Activated naive CD8-positive, alpha-beta T cell treated with anti-CD3 and anti-CD28 coated beads for 36 hours (primary cell): ENCODE results near the gene CACNA2D4. TPM values are rescaled to one million over a fixed set of nuclear protein-coding genes. Genes with fewer than 3 reads are reported as not detected.

Experiments used
- DNase-seq: peaks from one replicate; pipeline ENCODE4 v3.0.0; 2021
- H3K27ac Mint-ChIP-seq: one replicate; pipeline ENCODE4 v1.8.0; 2022; ENCODE audit warnings: mild to moderate bottlenecking, moderate library complexity, mixed read lengths
- H3K27me3 Mint-ChIP-seq: one replicate; pipeline ENCODE4 v1.8.0; 2022; ENCODE audit warnings: mild to moderate bottlenecking, mixed read lengths
- H3K36me3 Mint-ChIP-seq: one replicate; pipeline ENCODE4 v1.8.0; 2021; ENCODE audit warnings: mild to moderate bottlenecking, mixed read lengths
- H3K4me1 Mint-ChIP-seq: one replicate; pipeline ENCODE4 v1.8.0; 2021; ENCODE audit warnings: mixed read lengths
- H3K4me3 Mint-ChIP-seq: one replicate; pipeline ENCODE4 v1.8.0; 2022; ENCODE audit warnings: mild to moderate bottlenecking, moderate library complexity, mixed read lengths
- H3K9me3 Mint-ChIP-seq: one replicate; pipeline ENCODE4 v1.8.0; 2022; ENCODE audit warnings: mixed read lengths
- total RNA-seq, 2 experiments: library from RNA; stranded (reverse); gene quantifications; one replicate each; pipeline ENCODE4 v1.2.3, GENCODE V29; 2021

The CACNA2D4 gene
- total RNA-seq, 2 experiments from 2014 or later = 3.8 to 4.0 TPM

GRCh38 chr12:1811948-1812291 is 106.5 kb downstream of the CACNA2D4 start:
- Mint-ChIP-seq H3K36me3 (no peaks in the 10 kb centered on the region), H3K9me3 (no peaks in the 10 kb centered on the region), H3K4me3 (no peak overlapping the region), H3K27me3 (peaks cover 3% of the 10 kb centered on the region), H3K27ac (no peak overlapping the region), H3K4me1 (no peaks in the 10 kb centered on the region)
- no peak for DNase-seq

- DNase-seq = no peak
These were observed 107.0 kb downstream of the CACNA2D4 start for GRCh38 chr12:1811281-1811947.

GRCh38 chr12:1810931-1811280 is 107.5 kb downstream of the CACNA2D4 start:
- H3K9me3 Mint-ChIP-seq = no peaks in the 10 kb centered on the region
- H3K27me3 Mint-ChIP-seq = peaks cover 3% of the 10 kb centered on the region
- DNase-seq = no peak
- no peaks in the 10 kb centered on the region for H3K36me3 Mint-ChIP-seq
- no peak overlapping the region for H3K27ac Mint-ChIP-seq
- no peak overlapping the region for H3K4me3 Mint-ChIP-seq
- H3K4me1 Mint-ChIP-seq = no peaks in the 10 kb centered on the region

More at GRCh38 chr12:1811281-1811947, 107.0 kb downstream of the CACNA2D4 start:
- Mint-ChIP-seq H3K27ac (no peak overlapping the region), H3K4me1 (no peaks in the 10 kb centered on the region), H3K9me3 (no peaks in the 10 kb centered on the region), H3K27me3 (peaks cover 3% of the 10 kb centered on the region), H3K4me3 (peak overlapping the region; percentile 19), H3K36me3 (no peaks in the 10 kb centered on the region)

- Mint-ChIP-seq H3K9me3 (no peaks in the 10 kb centered on the region), H3K4me1 (no peaks in the 10 kb centered on the region), H3K27me3 (peaks cover 3% of the 10 kb centered on the region), H3K27ac (peak overlapping the region; percentile 6), H3K36me3 (no peaks in the 10 kb centered on the region), H3K4me3 (no peak overlapping the region)
- DNase-seq = no peak
These were observed 108.1 kb downstream of the CACNA2D4 start for GRCh38 chr12:1810201-1810930.

GRCh38 chr12:1809591-1810190 is 108.8 kb downstream of the CACNA2D4 start:
- Mint-ChIP-seq H3K4me3 (no peak overlapping the region), H3K9me3 (no peaks in the 10 kb centered on the region), H3K4me1 (peaks cover 2% of the 10 kb centered on the region), H3K36me3 (no peaks in the 10 kb centered on the region), H3K27ac (no peak overlapping the region), H3K27me3 (peaks cover under 1% of the 10 kb centered on the region)
- DNase-seq = no peak

GRCh38 chr12:1808798-1809480 is 109.5 kb downstream of the CACNA2D4 start:
- no peaks in the 10 kb centered on the region for H3K36me3 Mint-ChIP-seq
- H3K4me3 Mint-ChIP-seq = no peak overlapping the region
- no peak for DNase-seq
- no peaks in the 10 kb centered on the region for H3K27me3 Mint-ChIP-seq
- H3K9me3 Mint-ChIP-seq = no peaks in the 10 kb centered on the region
- H3K27ac Mint-ChIP-seq = no peak overlapping the region
- peaks cover 5% of the 10 kb centered on the region for H3K4me1 Mint-ChIP-seq

- Mint-ChIP-seq H3K27ac (no peak overlapping the region), H3K27me3 (no peaks in the 10 kb centered on the region), H3K9me3 (no peaks in the 10 kb centered on the region), H3K4me1 (peaks cover 5% of the 10 kb centered on the region), H3K4me3 (no peak overlapping the region), H3K36me3 (no peaks in the 10 kb centered on the region)
- no peak for DNase-seq
These were observed 110.2 kb downstream of the CACNA2D4 start for GRCh38 chr12:1808036-1808797.

GRCh38 chr12:1807087-1807860 is 111.2 kb downstream of the CACNA2D4 start:
- no peak for DNase-seq
- no peaks in the 10 kb centered on the region for H3K27me3 Mint-ChIP-seq
- no peaks in the 10 kb centered on the region for H3K9me3 Mint-ChIP-seq
- no peaks in the 10 kb centered on the region for H3K36me3 Mint-ChIP-seq
- H3K27ac Mint-ChIP-seq = no peak overlapping the region
- no peak overlapping the region for H3K4me3 Mint-ChIP-seq
- H3K4me1 Mint-ChIP-seq = peaks cover 5% of the 10 kb centered on the region

GRCh38 chr12:1806301-1807086 is 112.0 kb downstream of the CACNA2D4 start:
- Mint-ChIP-seq H3K4me3 (no peak overlapping the region), H3K4me1 (peaks cover 5% of the 10 kb centered on the region), H3K27ac (no peak overlapping the region), H3K27me3 (no peaks in the 10 kb centered on the region), H3K36me3 (no peaks in the 10 kb centered on the region), H3K9me3 (no peaks in the 10 kb centered on the region)
- DNase-seq = no peak

GRCh38 chr12:1805441-1806081 is 112.9 kb downstream of the CACNA2D4 start:
- Mint-ChIP-seq H3K9me3 (no peaks in the 10 kb centered on the region), H3K4me3 (no peak overlapping the region), H3K4me1 (peaks cover 5% of the 10 kb centered on the region), H3K36me3 (no peaks in the 10 kb centered on the region), H3K27me3 (no peaks in the 10 kb centered on the region), H3K27ac (no peak overlapping the region)
- DNase-seq = no peak

- Mint-ChIP-seq H3K27ac (peak overlapping the region; percentile 77), H3K4me1 (peaks cover 5% of the 10 kb centered on the region), H3K27me3 (no peaks in the 10 kb centered on the region), H3K4me3 (no peak overlapping the region), H3K9me3 (no peaks in the 10 kb centered on the region), H3K36me3 (no peaks in the 10 kb centered on the region)
- DNase-seq = peak; percentile 83
These were observed 113.7 kb downstream of the CACNA2D4 start for GRCh38 chr12:1804545-1805332.

GRCh38 chr12:1803736-1804135 is 114.7 kb downstream of the CACNA2D4 start:
- H3K4me1 Mint-ChIP-seq = peaks cover 5% of the 10 kb centered on the region
- H3K4me3 Mint-ChIP-seq = no peak overlapping the region
- no peaks in the 10 kb centered on the region for H3K36me3 Mint-ChIP-seq
- DNase-seq = no peak
- no peaks in the 10 kb centered on the region for H3K9me3 Mint-ChIP-seq
- H3K27ac Mint-ChIP-seq = no peak overlapping the region
- no peaks in the 10 kb centered on the region for H3K27me3 Mint-ChIP-seq
